HCT116 (cell line): ENCODE results near the gene RBBP6. TPM values are rescaled to one million over a fixed set of nuclear protein-coding genes. Genes with fewer than 3 reads are reported as not detected.

Experiments
- ATAC-seq: fragments of 200-7000 bp; cut with Tn5 transposase; 2 replicates; pipeline ENCODE4 v1.9.1; 2020; ENCODE audit warnings: mild to moderate bottlenecking, moderate library complexity
- BruUV-seq: library from RNA; stranded (reverse); fragments of 400-500 nt; replicated peaks from 2 replicates; lab custom pipeline; 2021; lab: Mats Ljungman, UMichigan
- CTCF ChIA-PET: fragments of 300-600 bp; sonication (Branson Sonifier 250); formaldehyde crosslinking; loops from one replicate; lab custom pipeline; 2021; ENCODE audit warnings: antibody characterized with exemption; lab: Charles Lee
- POLR2A ChIA-PET: fragments of 300-600, 350-600 bp; sonication (Branson Sonifier 250); formaldehyde crosslinking; loops from one replicate; lab custom pipeline; 2021; ENCODE audit warnings: antibody characterized with exemption; lab: Charles Lee
- RAD21 ChIA-PET, 2 experiments: fragments of 300-600 bp; sonication (Branson Sonifier 250); formaldehyde crosslinking; loops; one replicate each; lab custom pipeline; 2023; ENCODE audit warnings: low total read pairs in 2 of 2; ENCODE audit not compliant: uncharacterized antibody in 2 of 2, unreplicated experiment in 2 of 2, low non-redundant PET in 1 of 2; lab: Charles Lee
- DNase-seq: peaks from one replicate; pipeline ENCODE4 v3.0.0-alpha.2; 2010; ENCODE audit warnings: low read depth, low spot score
- H2AFZ ChIP-seq: fragments of 200-600 bp; shearing (Covaris generic), sonication (generic); 2 replicates; pipeline ENCODE4 v1.6.1; 2017; ENCODE audit warnings: low read depth, mixed run types, mixed read lengths, antibody characterized with exemption, low read length; ENCODE audit not compliant: poor library complexity, severe bottlenecking
- H3K27ac ChIP-seq: 2 replicates; pipeline ENCODE4 v1.5.1; 2012; ENCODE audit warnings: low read depth, low read length
- H3K27me3 ChIP-seq: fragments of 200-600 bp; sonication (generic); 2 replicates; pipeline ENCODE4 v1.6.1; 2016; ENCODE audit warnings: mixed run types, low read length, mixed read lengths; ENCODE audit not compliant: insufficient read depth
- H3K36me3 ChIP-seq, 2 experiments: fragments of 200-500 bp in 1 of 2; fragments of 200-600 bp in 1 of 2; sonication (Bioruptor generic) in 1 of 2; sonication (generic) in 1 of 2; 2 replicates each; pipeline versions ENCODE4 v1.5.1 to v1.6.1; 2014 to 2016; ENCODE audit warnings: low read length in 2 of 2, inconsistent platforms in 1 of 2, mixed read lengths in 1 of 2, mixed run types in 1 of 2; ENCODE audit not compliant: insufficient read depth in 2 of 2, control insufficient read depth in 1 of 2
- H3K4me1 ChIP-seq, 2 experiments: fragments of 200-600 bp in 1 of 2; sonication (generic) in 1 of 2; 2 replicates each; pipeline versions ENCODE4 v1.5.1 to v1.6.1; 2012 to 2017; ENCODE audit warnings: low read length in 2 of 2, inconsistent platforms in 1 of 2, mild to moderate bottlenecking in 1 of 2, mixed read lengths in 1 of 2, mixed run types in 1 of 2, moderate library complexity in 1 of 2; ENCODE audit not compliant: insufficient read depth in 2 of 2, control insufficient read depth in 1 of 2
- H3K4me2 ChIP-seq: fragments of 200-600 bp; sonication (generic); 2 replicates; pipeline ENCODE4 v1.6.1; 2017; ENCODE audit warnings: mixed run types, low read length, mixed read lengths
- H3K4me3 ChIP-seq, 2 experiments: fragments of 200-600 bp in 1 of 2; sonication (generic) in 1 of 2; replicated peaks in 1 of 2; 2 replicates each; pipeline ENCODE4 v1.5.1; 2011 to 2016; ENCODE audit warnings: low read length in 2 of 2, control low read depth in 1 of 2, low read depth in 1 of 2, mild to moderate bottlenecking in 1 of 2, mixed read lengths in 1 of 2, mixed run types in 1 of 2
- H3K79me2 ChIP-seq: fragments of 200-600 bp; sonication (generic); 2 replicates; pipeline ENCODE4 v1.6.1; 2017; ENCODE audit warnings: mild to moderate bottlenecking, mixed run types, low read length, moderate library complexity, mixed read lengths; ENCODE audit not compliant: insufficient read depth
- H3K9ac ChIP-seq: fragments of 200-600 bp; sonication (generic); 2 replicates; pipeline ENCODE4 v1.6.1; 2016; ENCODE audit warnings: low read length, mixed read lengths
- H3K9me2 ChIP-seq: fragments of 200-600 bp; sonication (generic), shearing (Covaris generic); 2 replicates; pipeline ENCODE4 v1.6.1; 2017; ENCODE audit warnings: mixed run types, mild to moderate bottlenecking, moderate library complexity; ENCODE audit not compliant: insufficient read depth
- H3K9me3 ChIP-seq, 2 experiments: fragments of 200-500 bp in 1 of 2; fragments of 200-600 bp in 1 of 2; sonication (Bioruptor generic) in 1 of 2; sonication (generic) in 1 of 2; 2 replicates each; pipeline ENCODE4 v1.6.1; 2014 to 2017; ENCODE audit warnings: low read length in 2 of 2, mixed read lengths in 2 of 2, inconsistent platforms in 1 of 2, low read depth in 1 of 2, mild to moderate bottlenecking in 1 of 2, mixed run types in 1 of 2, moderate library complexity in 1 of 2; ENCODE audit not compliant: control insufficient read depth in 1 of 2, insufficient read depth in 1 of 2
- H4K20me1 ChIP-seq: fragments of 200-600 bp; sonication (generic), shearing (Covaris generic); 2 replicates; pipeline ENCODE4 v1.6.1; 2017; ENCODE audit warnings: mixed run types, mild to moderate bottlenecking, moderate library complexity; ENCODE audit not compliant: insufficient read depth
- CBX3 ChIP-seq: IDR thresholded peaks from 2 replicates; pipeline ENCODE4 v1.6.1; 2012; ENCODE audit warnings: low read depth
- ELF1 ChIP-seq: IDR thresholded peaks from 2 replicates; pipeline ENCODE4 v1.6.1; 2012; ENCODE audit warnings: low read depth, borderline replicate concordance
- EZH2 ChIP-seq: fragments of 200-600 bp; sonication (generic); IDR thresholded peaks from 2 replicates; pipeline ENCODE4 v1.6.1; 2017; ENCODE audit warnings: antibody characterized with exemption, mixed run types
- EZH2phosphoT487 ChIP-seq: fragments of 200-600 bp; IDR thresholded peaks from 2 replicates; pipeline ENCODE4 v1.6.1; 2018; ENCODE audit warnings: antibody characterized with exemption, borderline replicate concordance
- FOSL1 ChIP-seq: IDR thresholded peaks from 2 replicates; pipeline ENCODE4 v1.6.1; 2012; ENCODE audit warnings: low read depth
- POLR2AphosphoS5 ChIP-seq: IDR thresholded peaks from 2 replicates; pipeline ENCODE4 v1.6.1; 2011; ENCODE audit warnings: mild to moderate bottlenecking, low read depth, low read length, moderate library complexity
- SP1 ChIP-seq: IDR thresholded peaks from 2 replicates; pipeline ENCODE4 v1.6.1; 2012; ENCODE audit warnings: low read depth
- SRF ChIP-seq: IDR thresholded peaks from 2 replicates; pipeline ENCODE4 v1.6.1; 2012; ENCODE audit warnings: low read depth
- TCF7L2 ChIP-seq: IDR thresholded peaks from 2 replicates; pipeline ENCODE4 v1.7.0; 2011; ENCODE audit warnings: borderline replicate concordance, inconsistent platforms; ENCODE audit not compliant: insufficient read depth, insufficient read length; ENCODE audit errors: extremely low read depth
- YY1 ChIP-seq: IDR thresholded peaks from 2 replicates; pipeline ENCODE4 v1.6.1; 2011; ENCODE audit warnings: low read length, low read depth, moderate library complexity, mild to moderate bottlenecking; ENCODE audit not compliant: insufficient replicate concordance; ENCODE audit errors: extremely low read depth
- intact Hi-C: fragments of 100-400 bp; cut with micrococcal nuclease; formaldehyde crosslinking; loops from 2 replicates; pipeline ENCODE4 v1.10.0; 2022
- total RNA-seq: library from RNA; stranded (reverse); gene quantifications from one replicate; pipeline ENCODE4 v1.2.1, GENCODE V29; 2021; ENCODE audit not compliant: unreplicated experiment
- TF ChIP-seq, protein P1 (sequence below): IDR thresholded peaks from 2 replicates; pipeline ENCODE4 v1.6.1; 2012
- TF ChIP-seq, protein P2 (sequence below): IDR thresholded peaks from 2 replicates; pipeline ENCODE4 v1.6.1; 2012
- TF ChIP-seq, protein P3 (sequence below), 3 experiments: fragments of 200-600 bp in 1 of 3; sonication (generic) in 1 of 3; IDR thresholded peaks in 2 of 3; conservative IDR thresholded peaks in 1 of 3; 2 replicates each; pipeline ENCODE4 v1.5.1; 2012 to 2017; ENCODE audit warnings: low read depth in 2 of 3, low read length in 2 of 3, antibody characterized with exemption in 1 of 3, borderline replicate concordance in 1 of 3, control low read depth in 1 of 3, mild to moderate bottlenecking in 1 of 3, mixed read lengths in 1 of 3, mixed run types in 1 of 3, moderate library complexity in 1 of 3; ENCODE audit not compliant: insufficient read depth in 1 of 3

RBBP6 gene
- total RNA-seq, 1 experiment from 2014 or later, result 52.4 TPM

DNA sequence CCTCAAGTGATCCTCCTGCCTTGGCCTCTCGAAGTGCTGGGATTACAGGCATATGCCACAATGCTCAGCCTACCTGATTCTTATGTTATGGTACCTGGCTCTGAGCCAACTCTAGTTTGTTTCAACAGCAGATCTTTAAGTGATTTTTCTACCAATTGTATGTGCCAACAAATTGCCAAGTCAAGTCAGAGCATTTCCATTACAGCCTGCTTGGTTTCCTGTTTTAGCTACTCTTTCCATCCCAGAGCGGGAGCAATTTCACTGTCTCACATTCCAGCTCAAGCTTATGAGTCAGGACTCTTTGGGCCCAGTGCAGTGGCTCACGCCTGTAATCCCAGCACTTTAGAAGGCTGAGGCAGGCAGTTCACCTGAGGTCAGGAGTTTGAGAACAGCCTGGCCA is 30.8 kb upstream of the RBBP6 start:
- no TSS peak for BruUV-seq
- Histone ChIP-seq H3K9ac (no peak overlapping the region), H4K20me1 (no peaks in the 10 kb centered on the region), H3K4me2 (no peak overlapping the region), H3K27ac (no peak overlapping the region), H2AFZ (no peak overlapping the region), H3K4me1 (peaks cover 0 to 9% of the 10 kb centered on the region in 2 experiments; a peak in 3 of 4 replicates), H3K9me2 (no peaks in the 10 kb centered on the region), H3K4me3 (no peak overlapping the region), H3K27me3 (no peaks in the 10 kb centered on the region), H3K36me3 (no peaks in the 10 kb centered on the region), H3K9me3 (no peaks in the 10 kb centered on the region), H3K79me2 (no peaks in the 10 kb centered on the region)
- ATAC-seq (no peak), DNase-seq (no peak)
- CTCF ChIA-PET, result interaction anchor here (0.7 to 1.5 kb wide), 3 partner anchors 9 to 1496 kb away, joined by 3 to 6 read pairs (median 4); no protein-coding TSS in a partner anchor
- RAD21 ChIA-PET, result no interaction called here
- TF ChIP-seq SRF (no peak), CBX3 (no peak), TCF7L2 (no peak), FOSL1 (no peak), POLR2AphosphoS5 (no peak), EZH2phosphoT487 (no peak), YY1 (no peak), EZH2 (no peak), ELF1 (no peak), SP1 (no peak)
- TF ChIP-seq, protein P1, sequence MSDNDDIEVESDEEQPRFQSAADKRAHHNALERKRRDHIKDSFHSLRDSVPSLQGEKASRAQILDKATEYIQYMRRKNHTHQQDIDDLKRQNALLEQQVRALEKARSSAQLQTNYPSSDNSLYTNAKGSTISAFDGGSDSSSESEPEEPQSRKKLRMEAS, result no peak
- TF ChIP-seq, protein P2, sequence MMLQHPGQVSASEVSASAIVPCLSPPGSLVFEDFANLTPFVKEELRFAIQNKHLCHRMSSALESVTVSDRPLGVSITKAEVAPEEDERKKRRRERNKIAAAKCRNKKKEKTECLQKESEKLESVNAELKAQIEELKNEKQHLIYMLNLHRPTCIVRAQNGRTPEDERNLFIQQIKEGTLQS, result no peak
- TF ChIP-seq, protein P3, sequence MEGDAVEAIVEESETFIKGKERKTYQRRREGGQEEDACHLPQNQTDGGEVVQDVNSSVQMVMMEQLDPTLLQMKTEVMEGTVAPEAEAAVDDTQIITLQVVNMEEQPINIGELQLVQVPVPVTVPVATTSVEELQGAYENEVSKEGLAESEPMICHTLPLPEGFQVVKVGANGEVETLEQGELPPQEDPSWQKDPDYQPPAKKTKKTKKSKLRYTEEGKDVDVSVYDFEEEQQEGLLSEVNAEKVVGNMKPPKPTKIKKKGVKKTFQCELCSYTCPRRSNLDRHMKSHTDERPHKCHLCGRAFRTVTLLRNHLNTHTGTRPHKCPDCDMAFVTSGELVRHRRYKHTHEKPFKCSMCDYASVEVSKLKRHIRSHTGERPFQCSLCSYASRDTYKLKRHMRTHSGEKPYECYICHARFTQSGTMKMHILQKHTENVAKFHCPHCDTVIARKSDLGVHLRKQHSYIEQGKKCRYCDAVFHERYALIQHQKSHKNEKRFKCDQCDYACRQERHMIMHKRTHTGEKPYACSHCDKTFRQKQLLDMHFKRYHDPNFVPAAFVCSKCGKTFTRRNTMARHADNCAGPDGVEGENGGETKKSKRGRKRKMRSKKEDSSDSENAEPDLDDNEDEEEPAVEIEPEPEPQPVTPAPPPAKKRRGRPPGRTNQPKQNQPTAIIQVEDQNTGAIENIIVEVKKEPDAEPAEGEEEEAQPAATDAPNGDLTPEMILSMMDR (IDR thresholded peaks at IDR 0.05 in 2 of 3, conservative IDR thresholded peaks at IDR 0.05 in 1 of 3; ENCODE audit: borderline replicate concordance in 1 of 3, insufficient read depth in 1 of 3, low read depth in 2 of 3, low read length in 2 of 3), result no peak
- POLR2A ChIA-PET, result no interaction called here
- intact Hi-C loops, result no loop called here
